Measurements from ENCODE around the gene SHISA6. TPM values are rescaled to one million over a fixed set of nuclear protein-coding genes. Genes with fewer than 3 reads are reported as not detected.

Gene SHISA6
- total RNA-seq, 1 donor from 2014 or later = not detected

- H2AFZ ChIP-seq (ENCODE audit: low read depth, low read length) = no peak overlapping the region
- H3K27ac ChIP-seq (ENCODE audit: low read depth, low read length) = no peak overlapping the region
- DNase-seq (ENCODE audit: low read depth) (no peak), FAIRE-seq (no peak)
- peaks cover 3% of the 10 kb centered on the region for H3K9me3 Mint-ChIP-seq (ENCODE audit: unreplicated experiment)
- no peaks in the 10 kb centered on the region for H3K4me1 ChIP-seq (ENCODE audit: insufficient read depth, low read length)
- TF ChIP-seq EZH2 (IDR thresholded peaks at IDR 0.05; ENCODE audit: insufficient read depth, low read length) (no peak), CTCF (IDR thresholded peaks at IDR 0.05; ENCODE audit: insufficient read depth, low read depth, low read length) (no peak)
- no peaks in the 10 kb centered on the region for H3K4me1 Mint-ChIP-seq (ENCODE audit: low read depth, unreplicated experiment)
- no peak overlapping the region for H3K4me3 Mint-ChIP-seq (ENCODE audit: unreplicated experiment)
- no peaks in the 10 kb centered on the region for H3K79me2 ChIP-seq (ENCODE audit: insufficient read depth, low read length)
- no peaks in the 10 kb centered on the region for H3K27me3 ChIP-seq (ENCODE audit: insufficient read depth, low read length)
- H3K9me3 ChIP-seq (ENCODE audit: insufficient read depth, low read depth, low read length) = peaks cover 12% of the 10 kb centered on the region
- no peak overlapping the region for H3K4me3 ChIP-seq (ENCODE audit: insufficient read depth, low read depth, low read length)
- no peaks in the 10 kb centered on the region for H4K20me1 ChIP-seq (ENCODE audit: insufficient read depth, low read length)
- no peaks in the 10 kb centered on the region for H3K36me3 ChIP-seq (ENCODE audit: insufficient read depth, low read length)
- H3K27me3 Mint-ChIP-seq (ENCODE audit: low read depth, unreplicated experiment) = no peaks in the 10 kb centered on the region
- H3K27ac Mint-ChIP-seq (ENCODE audit: unreplicated experiment) = no peak overlapping the region
- no peak overlapping the region for H3K9ac ChIP-seq (ENCODE audit: low read length)
- no peak overlapping the region for H3K4me2 ChIP-seq (ENCODE audit: low read length)
- no peaks in the 10 kb centered on the region for H3K36me3 Mint-ChIP-seq (ENCODE audit: low read depth, unreplicated experiment)
Observed at GRCh38 chr17:11503308-11504035, 262.5 kb downstream of the SHISA6 start.

DNA sequence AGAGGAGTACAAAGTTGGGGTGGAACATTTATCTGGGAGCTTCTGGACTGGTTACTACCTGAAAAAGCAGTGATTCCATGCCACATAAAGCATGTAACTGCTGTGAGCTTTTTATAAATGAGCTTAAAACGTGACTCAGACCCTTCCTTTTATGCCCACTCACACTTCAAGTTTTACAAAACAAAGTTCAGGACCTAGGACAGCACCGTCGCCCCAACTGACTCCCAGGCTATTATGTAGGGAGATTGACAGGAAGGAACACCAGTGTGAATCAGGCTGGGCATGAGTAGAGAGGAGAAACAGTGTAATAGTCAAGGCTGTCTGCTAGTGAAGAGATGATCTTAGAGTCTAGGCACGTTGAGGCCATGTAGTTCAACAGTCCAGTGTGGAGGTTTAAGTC, 265.6 kb downstream of the SHISA6 start:
- FAIRE-seq (no peak), DNase-seq (ENCODE audit: low read depth) (no peak)
- Mint-ChIP-seq H3K27ac (ENCODE audit: unreplicated experiment) (no peak overlapping the region), H3K27me3 (ENCODE audit: low read depth, unreplicated experiment) (no peaks in the 10 kb centered on the region), H3K36me3 (ENCODE audit: low read depth, unreplicated experiment) (no peaks in the 10 kb centered on the region), H3K9me3 (ENCODE audit: unreplicated experiment) (peaks cover 3% of the 10 kb centered on the region), H3K4me3 (ENCODE audit: unreplicated experiment) (no peak overlapping the region), H3K4me1 (ENCODE audit: low read depth, unreplicated experiment) (no peaks in the 10 kb centered on the region)
- H3K27ac ChIP-seq (ENCODE audit: low read depth, low read length) = no peak overlapping the region
- H3K4me1 ChIP-seq (ENCODE audit: insufficient read depth, low read length) = no peaks in the 10 kb centered on the region
- H3K9ac ChIP-seq (ENCODE audit: low read length) = no peak overlapping the region
- H4K20me1 ChIP-seq (ENCODE audit: insufficient read depth, low read length) = no peaks in the 10 kb centered on the region
- H3K4me2 ChIP-seq (ENCODE audit: low read length) = no peak overlapping the region
- H3K4me3 ChIP-seq (ENCODE audit: insufficient read depth, low read depth, low read length) = no peak overlapping the region
- H3K9me3 ChIP-seq (ENCODE audit: insufficient read depth, low read depth, low read length) = peaks cover 3% of the 10 kb centered on the region
- no peak overlapping the region for H2AFZ ChIP-seq (ENCODE audit: low read depth, low read length)
- H3K36me3 ChIP-seq (ENCODE audit: insufficient read depth, low read length) = no peaks in the 10 kb centered on the region
- H3K27me3 ChIP-seq (ENCODE audit: insufficient read depth, low read length) = no peaks in the 10 kb centered on the region
- no peaks in the 10 kb centered on the region for H3K79me2 ChIP-seq (ENCODE audit: insufficient read depth, low read length)
- no peak for TF ChIP-seq CTCF (IDR thresholded peaks at IDR 0.05; ENCODE audit: insufficient read depth, low read depth, low read length)

- H3K4me2 ChIP-seq (ENCODE audit: low read length) = no peak overlapping the region
- no peak overlapping the region for H3K4me3 ChIP-seq (ENCODE audit: insufficient read depth, low read depth, low read length)
- Mint-ChIP-seq H3K4me3 (ENCODE audit: unreplicated experiment) (no peak overlapping the region), H3K27ac (ENCODE audit: unreplicated experiment) (no peak overlapping the region), H3K9me3 (ENCODE audit: unreplicated experiment) (peaks cover 4% of the 10 kb centered on the region), H3K4me1 (ENCODE audit: low read depth, unreplicated experiment) (no peaks in the 10 kb centered on the region), H3K27me3 (ENCODE audit: low read depth, unreplicated experiment) (no peaks in the 10 kb centered on the region), H3K36me3 (ENCODE audit: low read depth, unreplicated experiment) (no peaks in the 10 kb centered on the region)
- no peaks in the 10 kb centered on the region for H3K36me3 ChIP-seq (ENCODE audit: insufficient read depth, low read length)
- FAIRE-seq = no peak
- TF ChIP-seq EZH2 (IDR thresholded peaks at IDR 0.05; ENCODE audit: insufficient read depth, low read length) (no peak), CTCF (IDR thresholded peaks at IDR 0.05; ENCODE audit: insufficient read depth, low read depth, low read length) (no peak)
- H3K27ac ChIP-seq (ENCODE audit: low read depth, low read length) = no peak overlapping the region
- no peaks in the 10 kb centered on the region for H3K79me2 ChIP-seq (ENCODE audit: insufficient read depth, low read length)
- no peaks in the 10 kb centered on the region for H3K4me1 ChIP-seq (ENCODE audit: insufficient read depth, low read length)
- peaks cover 9% of the 10 kb centered on the region for H3K9me3 ChIP-seq (ENCODE audit: insufficient read depth, low read depth, low read length)
- H2AFZ ChIP-seq (ENCODE audit: low read depth, low read length) = no peak overlapping the region
- no peak for DNase-seq (ENCODE audit: low read depth)
- H4K20me1 ChIP-seq (ENCODE audit: insufficient read depth, low read length) = no peaks in the 10 kb centered on the region
- H3K27me3 ChIP-seq (ENCODE audit: insufficient read depth, low read length) = no peaks in the 10 kb centered on the region
- H3K9ac ChIP-seq (ENCODE audit: low read length) = no peak overlapping the region
Observed at GRCh38 chr17:11511696-11512095, 270.7 kb downstream of the SHISA6 start.

Measured in astrocyte (in vitro differentiated cells and primary cell).